ENCODE data around the gene WNT9A. TPM values are rescaled to one million over a fixed set of nuclear protein-coding genes. Genes with fewer than 3 reads are reported as not detected.

Gene WNT9A
- total and polyA plus RNA-seq, 2 of the 4 experiments (the other 2 are of a cell fraction): 0.18 to 0.36 TPM

DNA sequence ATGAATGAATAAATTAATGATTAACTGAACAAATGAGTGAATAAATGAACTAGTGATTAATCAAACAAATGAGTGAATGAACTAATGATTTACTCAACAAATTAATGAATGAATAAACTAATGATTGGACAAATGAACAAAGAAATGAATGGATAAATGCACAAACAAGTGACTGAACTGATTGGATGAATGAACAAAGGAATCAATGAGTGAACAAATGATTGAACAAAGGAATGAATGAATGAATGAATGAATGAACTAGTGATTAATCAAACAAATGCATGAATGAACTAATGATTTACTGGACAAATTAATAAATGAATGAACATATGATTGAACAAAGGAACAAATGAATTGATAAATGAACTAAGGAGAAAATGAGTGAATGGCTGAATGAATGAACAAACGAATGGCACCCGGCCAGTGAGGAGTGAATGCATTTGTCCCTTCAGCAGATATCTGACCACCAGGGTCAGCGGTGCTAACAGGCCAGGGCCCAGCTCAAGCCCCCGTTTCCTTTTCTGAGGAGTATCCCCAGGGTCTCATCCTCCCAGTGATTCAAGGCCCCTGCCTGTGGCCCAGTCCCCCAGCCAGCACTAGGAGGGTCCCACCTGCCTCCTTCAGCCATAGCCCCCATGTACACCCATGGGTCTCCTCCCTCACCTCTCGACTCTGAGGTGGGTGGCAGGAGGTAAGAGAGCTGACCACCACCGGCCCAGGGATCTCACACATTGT, 49.9 kb downstream of the WNT9A start:
- H4K20me1 ChIP-seq (ENCODE audit: insufficient read depth, low read length): no peaks in the 10 kb centered on the region
- no peaks in the 10 kb centered on the region; the same call in 1 of the 2 replicates for H3K4me1 ChIP-seq (ENCODE audit: control insufficient read depth, insufficient read depth, low read length)
- no peak overlapping the region for H3K4ac ChIP-seq (ENCODE audit: low read depth, low read length)
- no peak overlapping the region for H3K9ac ChIP-seq (ENCODE audit: low read depth, low read length)
- ATAC-seq (ENCODE audit: low read depth) (no peak), DNase-seq (no peak)
- H2AK5ac ChIP-seq (ENCODE audit: low read depth, low read length): no peak overlapping the region
- H2BK20ac ChIP-seq (ENCODE audit: low read depth, low read length): no peak overlapping the region
- intact Hi-C loops (cut with micrococcal nuclease) (no loop called here), dilution Hi-C loops (cut with HindIII; ENCODE audit: low sequenced_read_pairs, unreplicated experiment) (no loop called here), in situ Hi-C loops (cut with MboI; ENCODE audit: low sequenced_read_pairs) (no loop called here)
- H3K36me3 ChIP-seq (ENCODE audit: control insufficient read depth, insufficient read depth, low read length): no peaks in the 10 kb centered on the region
- no peak overlapping the region for H2AK9ac ChIP-seq (replicated peaks; ENCODE audit: low read depth, low read length, poor library complexity)
- TF ChIP-seq MXI1 (IDR thresholded peaks at IDR 0.05; ENCODE audit: borderline replicate concordance, low read depth, low read length) (no peak), RAD21 (IDR thresholded peaks at IDR 0.05; ENCODE audit: low read length) (no peak), POLR2A (IDR thresholded peaks at IDR 0.05; ENCODE audit: low read depth, low read length) (no peak), NFE2L2 (IDR thresholded peaks at IDR 0.05; ENCODE audit: low read depth, low read length) (no peak), CEBPB (IDR thresholded peaks at IDR 0.05; ENCODE audit: low read depth, low read length) (no peak), RCOR1 (IDR thresholded peaks at IDR 0.05; ENCODE audit: insufficient replicate concordance, low read length) (no peak), MAFK (IDR thresholded peaks at IDR 0.05; ENCODE audit: low read depth, low read length) (no peak), RFX5 (IDR thresholded peaks at IDR 0.05; ENCODE audit: low read depth, low read length) (no peak), SMC3 (IDR thresholded peaks at IDR 0.05; ENCODE audit: low read depth, low read length) (no peak), CHD1 (IDR thresholded peaks at IDR 0.05; ENCODE audit: low read depth, low read length) (no peak), BHLHE40 (IDR thresholded peaks at IDR 0.05; ENCODE audit: low read depth, low read length) (no peak), FOS (IDR thresholded peaks at IDR 0.05; ENCODE audit: low read depth, low read length) (no peak), MAZ (IDR thresholded peaks at IDR 0.05; ENCODE audit: borderline replicate concordance, low read depth, low read length) (no peak)
- TF ChIP-seq, protein P1, sequence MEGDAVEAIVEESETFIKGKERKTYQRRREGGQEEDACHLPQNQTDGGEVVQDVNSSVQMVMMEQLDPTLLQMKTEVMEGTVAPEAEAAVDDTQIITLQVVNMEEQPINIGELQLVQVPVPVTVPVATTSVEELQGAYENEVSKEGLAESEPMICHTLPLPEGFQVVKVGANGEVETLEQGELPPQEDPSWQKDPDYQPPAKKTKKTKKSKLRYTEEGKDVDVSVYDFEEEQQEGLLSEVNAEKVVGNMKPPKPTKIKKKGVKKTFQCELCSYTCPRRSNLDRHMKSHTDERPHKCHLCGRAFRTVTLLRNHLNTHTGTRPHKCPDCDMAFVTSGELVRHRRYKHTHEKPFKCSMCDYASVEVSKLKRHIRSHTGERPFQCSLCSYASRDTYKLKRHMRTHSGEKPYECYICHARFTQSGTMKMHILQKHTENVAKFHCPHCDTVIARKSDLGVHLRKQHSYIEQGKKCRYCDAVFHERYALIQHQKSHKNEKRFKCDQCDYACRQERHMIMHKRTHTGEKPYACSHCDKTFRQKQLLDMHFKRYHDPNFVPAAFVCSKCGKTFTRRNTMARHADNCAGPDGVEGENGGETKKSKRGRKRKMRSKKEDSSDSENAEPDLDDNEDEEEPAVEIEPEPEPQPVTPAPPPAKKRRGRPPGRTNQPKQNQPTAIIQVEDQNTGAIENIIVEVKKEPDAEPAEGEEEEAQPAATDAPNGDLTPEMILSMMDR (conservative IDR thresholded peaks at IDR 0.05; ENCODE audit: low read depth, low read length): no peak
- TF ChIP-seq, protein P2, sequence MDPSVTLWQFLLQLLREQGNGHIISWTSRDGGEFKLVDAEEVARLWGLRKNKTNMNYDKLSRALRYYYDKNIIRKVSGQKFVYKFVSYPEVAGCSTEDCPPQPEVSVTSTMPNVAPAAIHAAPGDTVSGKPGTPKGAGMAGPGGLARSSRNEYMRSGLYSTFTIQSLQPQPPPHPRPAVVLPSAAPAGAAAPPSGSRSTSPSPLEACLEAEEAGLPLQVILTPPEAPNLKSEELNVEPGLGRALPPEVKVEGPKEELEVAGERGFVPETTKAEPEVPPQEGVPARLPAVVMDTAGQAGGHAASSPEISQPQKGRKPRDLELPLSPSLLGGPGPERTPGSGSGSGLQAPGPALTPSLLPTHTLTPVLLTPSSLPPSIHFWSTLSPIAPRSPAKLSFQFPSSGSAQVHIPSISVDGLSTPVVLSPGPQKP (IDR thresholded peaks at IDR 0.05; ENCODE audit: borderline replicate concordance, low read depth, low read length): no peak
- TF ChIP-seq, protein P3, sequence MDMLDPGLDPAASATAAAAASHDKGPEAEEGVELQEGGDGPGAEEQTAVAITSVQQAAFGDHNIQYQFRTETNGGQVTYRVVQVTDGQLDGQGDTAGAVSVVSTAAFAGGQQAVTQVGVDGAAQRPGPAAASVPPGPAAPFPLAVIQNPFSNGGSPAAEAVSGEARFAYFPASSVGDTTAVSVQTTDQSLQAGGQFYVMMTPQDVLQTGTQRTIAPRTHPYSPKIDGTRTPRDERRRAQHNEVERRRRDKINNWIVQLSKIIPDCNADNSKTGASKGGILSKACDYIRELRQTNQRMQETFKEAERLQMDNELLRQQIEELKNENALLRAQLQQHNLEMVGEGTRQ (IDR thresholded peaks at IDR 0.05; ENCODE audit: low read depth, low read length): no peak
- no peak overlapping the region for H3K18ac ChIP-seq (ENCODE audit: low read depth, low read length)
- H3K23ac ChIP-seq (ENCODE audit: low read depth, low read length): no peak overlapping the region
- H3K79me1 ChIP-seq (ENCODE audit: low read depth in 1 of 2, low read length in 2 of 2): no peaks in the 10 kb centered on the region
- H3K9me3 ChIP-seq (ENCODE audit: control insufficient read depth, insufficient read depth, low read length): no peaks in the 10 kb centered on the region
- no peak overlapping the region for H2AFZ ChIP-seq (replicated peaks; ENCODE audit: low read length, poor library complexity)
- H2BK15ac ChIP-seq (ENCODE audit: low read depth, low read length): no peak overlapping the region
- H3K9me1 ChIP-seq (ENCODE audit: insufficient read depth, low read length): no peaks in the 10 kb centered on the region
- H3K4me2 ChIP-seq (ENCODE audit: low read depth, low read length): no peak overlapping the region
- H3K56ac ChIP-seq (ENCODE audit: extremely low read depth, insufficient read depth, low read length): no peak overlapping the region
- ChIA-PET POLR2A (ENCODE audit: unreplicated experiment) (interaction anchor here (0.6 kb wide), 1 partner anchor 211 kb away, joined by 8 read pairs; no protein-coding TSS in a partner anchor), CTCF (no interaction called here)
- no peaks in the 10 kb centered on the region; the same call in 1 of the 2 replicates for H3K27me3 ChIP-seq (ENCODE audit: control insufficient read depth, insufficient read depth, low read length)
- no peak overlapping the region for H2BK5ac ChIP-seq (ENCODE audit: low read depth, low read length, poor library complexity, severe bottlenecking)
- no peak overlapping the region for H4K8ac ChIP-seq (ENCODE audit: low read depth in 2 of 2, low read length in 2 of 2)
- WGBS, 2 experiments (ENCODE audit: extremely low coverage in 2 of 2, insufficient read length in 1 of 2): 81% methylated on average over 3 of the region's 6 CpGs; no CpG with 5 or more reads in 1 of the 2 experiments
- no TSS peak for BruUV-seq (replicated peaks)
- H3K14ac ChIP-seq (replicated peaks; ENCODE audit: low read depth, low read length): no peak overlapping the region
- H3K27ac ChIP-seq (ENCODE audit: insufficient read depth, low read length): no peak overlapping the region
- H4K5ac ChIP-seq (ENCODE audit: low read depth, low read length): no peak overlapping the region
- H2BK120ac ChIP-seq (ENCODE audit: low read depth, low read length): no peak overlapping the region
- H4K91ac ChIP-seq (ENCODE audit: insufficient read depth, low read depth, low read length): no peak overlapping the region
- no peak overlapping the region for H3K4me3 ChIP-seq (ENCODE audit: insufficient read depth, low read depth, low read length)
